ENCODE results near the gene PREX1.

DNA sequence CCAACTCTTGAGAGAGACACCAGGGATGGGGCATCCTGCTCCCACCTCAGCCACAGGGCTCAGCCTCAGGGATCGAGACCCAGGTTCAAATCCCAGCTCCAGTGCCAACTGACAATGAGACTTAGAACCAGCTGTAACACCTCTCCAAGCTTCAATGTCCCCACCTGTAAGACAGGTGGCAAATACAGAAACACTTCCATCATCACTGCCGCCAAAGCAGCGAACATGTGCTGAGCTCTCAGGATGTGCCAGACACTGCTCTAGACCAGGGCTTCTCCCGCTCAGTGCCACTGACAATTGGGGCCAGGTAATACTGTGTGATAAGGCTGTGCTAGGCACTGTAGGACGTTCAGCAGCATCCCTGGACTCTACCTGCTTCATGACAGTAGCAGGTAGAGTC, 22.1 kb downstream of the PREX1 start:
- TF ChIP-seq, protein P1, sequence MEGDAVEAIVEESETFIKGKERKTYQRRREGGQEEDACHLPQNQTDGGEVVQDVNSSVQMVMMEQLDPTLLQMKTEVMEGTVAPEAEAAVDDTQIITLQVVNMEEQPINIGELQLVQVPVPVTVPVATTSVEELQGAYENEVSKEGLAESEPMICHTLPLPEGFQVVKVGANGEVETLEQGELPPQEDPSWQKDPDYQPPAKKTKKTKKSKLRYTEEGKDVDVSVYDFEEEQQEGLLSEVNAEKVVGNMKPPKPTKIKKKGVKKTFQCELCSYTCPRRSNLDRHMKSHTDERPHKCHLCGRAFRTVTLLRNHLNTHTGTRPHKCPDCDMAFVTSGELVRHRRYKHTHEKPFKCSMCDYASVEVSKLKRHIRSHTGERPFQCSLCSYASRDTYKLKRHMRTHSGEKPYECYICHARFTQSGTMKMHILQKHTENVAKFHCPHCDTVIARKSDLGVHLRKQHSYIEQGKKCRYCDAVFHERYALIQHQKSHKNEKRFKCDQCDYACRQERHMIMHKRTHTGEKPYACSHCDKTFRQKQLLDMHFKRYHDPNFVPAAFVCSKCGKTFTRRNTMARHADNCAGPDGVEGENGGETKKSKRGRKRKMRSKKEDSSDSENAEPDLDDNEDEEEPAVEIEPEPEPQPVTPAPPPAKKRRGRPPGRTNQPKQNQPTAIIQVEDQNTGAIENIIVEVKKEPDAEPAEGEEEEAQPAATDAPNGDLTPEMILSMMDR (conservative IDR thresholded peaks at IDR 0.05) = no peak
- no peak for TF ChIP-seq EZH2 (IDR thresholded peaks at IDR 0.05; ENCODE audit: low read depth)

Measured in PC-9 (cell line).